ACC112 (cell line): ENCODE results near the gene GFY.

Experiments
- H2AFZ ChIP-seq: fragments of 200-600 bp; sonication (generic); one replicate; pipeline ENCODE4 v1.6.0; 2017; ENCODE audit warnings: antibody characterized with exemption, low read length; ENCODE audit not compliant: unreplicated experiment
- H3K27ac ChIP-seq: fragments of 200-600 bp; sonication (generic); 2 replicates; pipeline ENCODE4 v1.5.1; 2014; ENCODE audit warnings: low read depth, mild to moderate bottlenecking, antibody characterized with exemption, low read length, moderate library complexity
- H3K27me3 ChIP-seq: fragments of 200-600 bp; sonication (generic); 2 replicates; pipeline ENCODE4 v1.6.1; 2014; ENCODE audit warnings: mild to moderate bottlenecking, antibody characterized with exemption, low read length, moderate library complexity, mixed read lengths; ENCODE audit not compliant: insufficient read depth
- H3K36me3 ChIP-seq: fragments of 200-600 bp; sonication (generic); 2 replicates; pipeline ENCODE4 v1.6.1; 2016; ENCODE audit warnings: mild to moderate bottlenecking, antibody characterized with exemption, low read length, moderate library complexity, mixed read lengths; ENCODE audit not compliant: insufficient read depth
- H3K4me1 ChIP-seq: fragments of 200-600 bp; sonication (generic); one replicate; pipeline ENCODE4 v1.6.1; 2016; ENCODE audit warnings: low read length, mixed read lengths; ENCODE audit not compliant: insufficient read depth, unreplicated experiment, control insufficient read depth
- H3K4me3 ChIP-seq: fragments of 200-600 bp; sonication (generic); 2 replicates; pipeline ENCODE4 v1.5.1; 2014; ENCODE audit warnings: mild to moderate bottlenecking, low read depth, low read length
- H3K79me2 ChIP-seq: fragments of 200-600 bp; sonication (generic); one replicate; pipeline ENCODE4 v1.6.0; 2016; ENCODE audit warnings: low read length; ENCODE audit not compliant: control insufficient read depth, unreplicated experiment, insufficient read depth

Gene GFY

GRCh38 chr19:49393881-49394280 is 31.3 kb upstream of the GFY start:
- no peaks in the 10 kb centered on the region for H3K27me3 ChIP-seq
- H3K4me1 ChIP-seq, result no peaks in the 10 kb centered on the region
- no peak overlapping the region for H2AFZ ChIP-seq
- H3K27ac ChIP-seq, result no peak overlapping the region
- no peaks in the 10 kb centered on the region for H3K36me3 ChIP-seq
- no peak overlapping the region for H3K4me3 ChIP-seq
- no peaks in the 10 kb centered on the region for H3K79me2 ChIP-seq

GRCh38 chr19:49395581-49396407 is 29.4 kb upstream of the GFY start:
- no peaks in the 10 kb centered on the region for H3K27me3 ChIP-seq
- no peaks in the 10 kb centered on the region for H3K36me3 ChIP-seq
- H3K27ac ChIP-seq, result no peak overlapping the region
- no peak overlapping the region for H3K4me3 ChIP-seq
- H3K4me1 ChIP-seq, result no peaks in the 10 kb centered on the region
- no peak overlapping the region for H2AFZ ChIP-seq
- no peaks in the 10 kb centered on the region for H3K79me2 ChIP-seq

- Histone ChIP-seq H3K4me3 (no peak overlapping the region), H3K79me2 (no peaks in the 10 kb centered on the region), H3K27ac (no peak overlapping the region), H3K4me1 (no peaks in the 10 kb centered on the region), H3K27me3 (no peaks in the 10 kb centered on the region), H2AFZ (no peak overlapping the region), H3K36me3 (no peaks in the 10 kb centered on the region)
Observed at GRCh38 chr19:49396738-49397505, 28.3 kb upstream of the GFY start.

- H3K27me3 ChIP-seq, result no peaks in the 10 kb centered on the region
- H3K36me3 ChIP-seq, result no peaks in the 10 kb centered on the region
- no peak overlapping the region for H3K4me3 ChIP-seq
- H3K4me1 ChIP-seq, result no peaks in the 10 kb centered on the region
- H3K27ac ChIP-seq, result no peak overlapping the region
- no peak overlapping the region for H2AFZ ChIP-seq
- no peaks in the 10 kb centered on the region for H3K79me2 ChIP-seq
Observed at GRCh38 chr19:49398001-49398615, 27.1 kb upstream of the GFY start.

- Histone ChIP-seq H3K4me1 (no peaks in the 10 kb centered on the region), H3K36me3 (no peaks in the 10 kb centered on the region), H3K4me3 (no peak overlapping the region), H3K27me3 (no peaks in the 10 kb centered on the region), H3K27ac (no peak overlapping the region), H3K79me2 (no peaks in the 10 kb centered on the region), H2AFZ (no peak overlapping the region)
Observed at GRCh38 chr19:49398931-49399330, 26.3 kb upstream of the GFY start.

GRCh38 chr19:49400029-49400428 is 25.2 kb upstream of the GFY start:
- Histone ChIP-seq H3K4me1 (no peaks in the 10 kb centered on the region), H3K79me2 (no peaks in the 10 kb centered on the region), H3K4me3 (no peak overlapping the region), H2AFZ (no peak overlapping the region), H3K36me3 (no peaks in the 10 kb centered on the region), H3K27ac (no peak overlapping the region), H3K27me3 (no peaks in the 10 kb centered on the region)

- Histone ChIP-seq H3K27me3 (no peaks in the 10 kb centered on the region), H3K4me1 (no peaks in the 10 kb centered on the region), H3K27ac (no peak overlapping the region), H3K79me2 (no peaks in the 10 kb centered on the region), H2AFZ (no peak overlapping the region), H3K36me3 (no peaks in the 10 kb centered on the region), H3K4me3 (no peak overlapping the region)
Observed at GRCh38 chr19:49403404-49404187, 21.6 kb upstream of the GFY start.

- H2AFZ ChIP-seq, result no peak overlapping the region
- no peaks in the 10 kb centered on the region for H3K4me1 ChIP-seq
Observed at GRCh38 chr19:49407079-49407478, 18.1 kb upstream of the GFY start.

GRCh38 chr19:49407482-49408015 is 17.6 kb upstream of the GFY start:
- no peak overlapping the region for H2AFZ ChIP-seq
- H3K79me2 ChIP-seq, result no peaks in the 10 kb centered on the region
- no peaks in the 10 kb centered on the region for H3K27me3 ChIP-seq
- H3K27ac ChIP-seq, result no peak overlapping the region
- H3K4me3 ChIP-seq, result no peak overlapping the region
- H3K4me1 ChIP-seq, result no peaks in the 10 kb centered on the region
- H3K36me3 ChIP-seq, result no peaks in the 10 kb centered on the region

More at GRCh38 chr19:49407079-49407478, 18.1 kb upstream of the GFY start:
- Histone ChIP-seq H3K36me3 (no peaks in the 10 kb centered on the region), H3K79me2 (no peaks in the 10 kb centered on the region), H3K27me3 (no peaks in the 10 kb centered on the region), H3K4me3 (no peak overlapping the region), H3K27ac (no peak overlapping the region)

GRCh38 chr19:49408816-49409440 is 16.3 kb upstream of the GFY start:
- Histone ChIP-seq H2AFZ (no peak overlapping the region), H3K27me3 (no peaks in the 10 kb centered on the region), H3K36me3 (no peaks in the 10 kb centered on the region), H3K4me3 (no peak overlapping the region), H3K4me1 (no peaks in the 10 kb centered on the region), H3K79me2 (no peaks in the 10 kb centered on the region), H3K27ac (no peak overlapping the region)
